BLaER1 (cell line): ENCODE results near the gene PLD1.
A peak's percentile ranks its signal among the peaks of the same experiment; 100 is the strongest.

Experiments used
- H3K27ac ChIP-seq: shearing (Covaris generic); formaldehyde crosslinking; 2 replicates; pipeline ENCODE4 v1.8.1; 2022
- H3K27me3 ChIP-seq: shearing (Covaris generic); formaldehyde crosslinking; 2 replicates; pipeline ENCODE4 v1.8.1; 2022
- H3K36me3 ChIP-seq: shearing (Covaris generic); formaldehyde crosslinking; 2 replicates; pipeline ENCODE4 v1.8.1; 2022
- H3K4me1 ChIP-seq: shearing (Covaris generic); formaldehyde crosslinking; 2 replicates; pipeline ENCODE4 v1.8.1; 2022
- H3K4me2 ChIP-seq: shearing (Covaris generic); formaldehyde crosslinking; 2 replicates; pipeline ENCODE4 v1.8.1; 2022
- H3K4me3 ChIP-seq: shearing (Covaris generic); formaldehyde crosslinking; 2 replicates; pipeline ENCODE4 v1.8.1; 2022
- H3K9ac ChIP-seq: shearing (Covaris generic); formaldehyde crosslinking; 2 replicates; pipeline ENCODE4 v1.8.1; 2022
- H3K9me3 ChIP-seq: shearing (Covaris generic); formaldehyde crosslinking; 2 replicates; pipeline ENCODE4 v1.8.1; 2022
- H4K20me1 ChIP-seq: shearing (Covaris generic); formaldehyde crosslinking; 2 replicates; pipeline ENCODE4 v1.8.1; 2022
- Cebpa-rat ChIP-seq: shearing (Covaris generic); IDR thresholded peaks from 2 replicates; pipeline ENCODE4 v1.8.1; 2022

The PLD1 gene

GRCh38 chr3:171802590-171802956, 7.7 kb downstream of the PLD1 start:
- no peak for TF ChIP-seq Cebpa-rat
- no peaks in the 10 kb centered on the region for H3K36me3 ChIP-seq
- no peak overlapping the region for H3K4me2 ChIP-seq
- no peak overlapping the region for H3K4me3 ChIP-seq
- H4K20me1 ChIP-seq = no peaks in the 10 kb centered on the region
- peaks cover 25% of the 10 kb centered on the region for H3K4me1 ChIP-seq
- no peak overlapping the region for H3K27ac ChIP-seq
- no peaks in the 10 kb centered on the region; the same call in 1 of the 2 replicates for H3K9me3 ChIP-seq
- H3K27me3 ChIP-seq = no peaks in the 10 kb centered on the region
- H3K9ac ChIP-seq = no peak overlapping the region

DNA sequence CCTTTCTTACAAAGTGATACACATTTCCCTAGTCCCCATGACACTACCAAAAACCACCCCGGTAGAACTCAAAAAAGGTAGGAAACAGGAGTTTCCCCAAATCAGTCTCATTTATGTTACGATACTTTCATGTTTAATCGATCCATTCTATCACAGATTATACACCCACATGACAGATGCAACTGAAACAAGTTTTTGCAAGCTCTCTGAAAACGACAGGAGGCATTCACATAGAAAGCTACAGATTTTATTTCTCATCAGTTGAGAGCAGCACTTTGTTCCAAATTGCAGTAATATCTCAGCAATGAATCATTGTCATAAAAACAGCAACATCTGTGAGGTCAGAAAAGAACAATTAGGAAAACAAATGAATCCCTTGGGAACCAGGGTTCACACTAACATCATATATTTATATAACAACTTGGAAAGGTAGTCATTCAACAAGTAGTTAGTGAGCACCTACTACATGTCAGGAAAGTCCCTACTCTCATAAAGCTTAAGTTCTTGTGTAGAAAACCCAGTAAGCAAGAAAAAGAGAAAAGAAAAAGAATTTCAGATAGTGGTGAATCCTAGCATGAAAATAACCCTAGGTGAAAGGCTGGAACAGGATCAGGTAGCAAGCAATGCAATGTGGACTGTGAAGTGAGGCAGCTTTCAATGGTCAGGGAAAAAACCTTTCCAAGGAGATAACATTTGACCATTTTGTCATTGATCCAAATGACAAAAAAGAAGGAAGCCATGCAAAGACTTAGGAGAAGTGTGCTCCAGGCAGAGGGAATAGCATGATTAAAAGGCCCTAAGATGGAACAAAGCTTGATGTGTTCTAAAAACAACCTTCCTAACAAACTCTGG, 8.3 kb downstream of the PLD1 start:
- no peaks in the 10 kb centered on the region for H4K20me1 ChIP-seq
- no peaks in the 10 kb centered on the region; the same call in 1 of the 2 replicates for H3K9me3 ChIP-seq
- H3K4me3 ChIP-seq = no peak overlapping the region
- no peak for TF ChIP-seq Cebpa-rat
- H3K4me2 ChIP-seq = no peak overlapping the region
- H3K4me1 ChIP-seq = peaks cover 31% of the 10 kb centered on the region
- H3K27me3 ChIP-seq = no peaks in the 10 kb centered on the region
- no peak overlapping the region for H3K9ac ChIP-seq
- H3K36me3 ChIP-seq = no peaks in the 10 kb centered on the region
- H3K27ac ChIP-seq = no peak overlapping the region

DNA sequence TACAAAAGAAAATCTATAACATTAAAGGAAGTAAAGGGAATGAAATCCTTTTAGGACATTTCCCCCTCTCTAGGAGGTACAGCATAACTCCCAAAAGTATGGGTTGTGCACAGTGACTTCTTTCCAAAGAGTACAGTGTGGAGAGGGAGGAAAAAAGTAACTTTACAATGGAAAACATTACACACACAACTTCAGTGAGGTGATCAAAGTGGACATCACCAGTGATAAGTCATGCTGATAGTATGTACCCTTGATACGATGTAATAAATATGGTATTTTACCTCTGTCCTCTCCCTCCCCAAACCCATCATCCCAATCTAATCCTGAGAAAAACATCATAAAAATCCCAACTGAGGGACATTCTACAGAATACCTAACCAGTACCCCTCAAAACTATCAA, 10.8 kb downstream of the PLD1 start:
- Histone ChIP-seq H3K27ac (no peak overlapping the region), H4K20me1 (no peaks in the 10 kb centered on the region), H3K4me1 (peaks cover 37% of the 10 kb centered on the region), H3K4me2 (no peak overlapping the region), H3K36me3 (no peaks in the 10 kb centered on the region), H3K27me3 (no peaks in the 10 kb centered on the region), H3K9me3 (no peaks in the 10 kb centered on the region; the same call in 1 of the 2 replicates), H3K9ac (no peak overlapping the region), H3K4me3 (no peak overlapping the region)
- no peak for TF ChIP-seq Cebpa-rat

DNA sequence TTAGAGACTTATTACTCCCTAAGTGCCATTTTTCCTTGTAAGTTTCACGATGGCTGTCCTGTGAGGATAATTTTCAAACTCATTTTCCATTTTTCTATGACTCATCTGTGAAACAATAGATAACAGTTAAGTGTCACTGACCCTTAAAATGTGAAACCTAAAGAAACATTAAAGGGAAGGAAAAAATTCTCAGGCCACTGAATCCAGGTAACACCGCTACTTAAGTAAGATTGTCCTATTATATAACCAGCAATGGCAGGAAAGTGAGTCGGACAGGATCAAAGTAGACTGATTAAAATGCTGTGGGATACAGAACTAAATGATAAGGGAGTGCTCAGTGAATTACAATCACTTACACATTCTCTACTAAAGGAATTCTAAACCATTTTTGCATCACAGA, 12.4 kb downstream of the PLD1 start:
- Histone ChIP-seq H3K4me2 (peak overlapping the region; percentile 53), H3K9ac (no peak overlapping the region), H3K4me1 (peaks cover 38% of the 10 kb centered on the region), H4K20me1 (no peaks in the 10 kb centered on the region), H3K27me3 (no peaks in the 10 kb centered on the region), H3K4me3 (no peak overlapping the region), H3K27ac (no peak overlapping the region), H3K9me3 (no peaks in the 10 kb centered on the region; the same call in 1 of the 2 replicates), H3K36me3 (no peaks in the 10 kb centered on the region)
- TF ChIP-seq Cebpa-rat = no peak

DNA sequence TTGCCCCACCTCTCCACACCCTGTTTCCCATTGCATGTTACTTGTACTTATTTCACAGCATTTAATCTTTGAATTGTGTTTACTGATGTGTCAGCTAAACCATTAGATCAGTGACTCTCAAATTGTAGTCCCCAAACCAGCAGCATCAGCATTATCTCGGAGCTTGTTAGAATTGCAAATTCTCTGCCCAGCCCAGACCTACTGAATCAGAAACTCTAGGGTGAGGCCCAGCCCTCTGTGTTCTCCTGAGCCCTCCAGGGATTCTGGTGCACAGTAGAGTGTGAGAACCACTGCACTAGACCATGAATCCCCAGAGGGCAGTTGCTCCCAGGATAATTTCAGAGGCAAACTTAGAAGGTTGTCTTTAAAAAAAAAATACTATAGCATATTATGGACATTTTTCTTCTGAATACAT, 13.0 kb downstream of the PLD1 start:
- H3K27ac ChIP-seq = no peak overlapping the region
- no peaks in the 10 kb centered on the region; the same call in 1 of the 2 replicates for H3K9me3 ChIP-seq
- H3K36me3 ChIP-seq = no peaks in the 10 kb centered on the region
- TF ChIP-seq Cebpa-rat = no peak
- H4K20me1 ChIP-seq = no peaks in the 10 kb centered on the region
- H3K9ac ChIP-seq = no peak overlapping the region
- H3K4me2 ChIP-seq = peak overlapping the region; percentile 53
- no peak overlapping the region for H3K4me3 ChIP-seq
- H3K4me1 ChIP-seq = peaks cover 39% of the 10 kb centered on the region
- no peaks in the 10 kb centered on the region for H3K27me3 ChIP-seq

GRCh38 chr3:171796625-171797264, 13.5 kb downstream of the PLD1 start:
- Histone ChIP-seq H3K4me3 (no peak overlapping the region), H3K36me3 (no peaks in the 10 kb centered on the region), H3K4me2 (peak overlapping the region; percentile 53)

GRCh38 chr3:171792531-171792930, 17.8 kb downstream of the PLD1 start:
- H3K9me3 ChIP-seq = no peaks in the 10 kb centered on the region
- H3K4me3 ChIP-seq = no peak overlapping the region
- no peaks in the 10 kb centered on the region for H3K36me3 ChIP-seq
- no peak for TF ChIP-seq Cebpa-rat
- H3K27me3 ChIP-seq = no peaks in the 10 kb centered on the region
- H3K9ac ChIP-seq = no peak overlapping the region
- no peaks in the 10 kb centered on the region for H4K20me1 ChIP-seq
- no peak overlapping the region for H3K27ac ChIP-seq
- peaks cover 67% of the 10 kb centered on the region for H3K4me1 ChIP-seq
- H3K4me2 ChIP-seq = no peak overlapping the region

More at GRCh38 chr3:171796625-171797264, 13.5 kb downstream of the PLD1 start:
- no peak overlapping the region for H3K9ac ChIP-seq
- H3K4me1 ChIP-seq = peaks cover 39% of the 10 kb centered on the region
- no peaks in the 10 kb centered on the region; the same call in 1 of the 2 replicates for H3K9me3 ChIP-seq
- no peak overlapping the region for H3K27ac ChIP-seq
- H4K20me1 ChIP-seq = no peaks in the 10 kb centered on the region
- H3K27me3 ChIP-seq = no peaks in the 10 kb centered on the region
- no peak for TF ChIP-seq Cebpa-rat

- H3K4me3 ChIP-seq = no peak overlapping the region
- no peaks in the 10 kb centered on the region for H3K36me3 ChIP-seq
- H3K27ac ChIP-seq = peak overlapping the region; percentile 7; the same call in 1 of the 2 replicates
- H3K27me3 ChIP-seq = no peaks in the 10 kb centered on the region
- H3K4me1 ChIP-seq = peaks cover 64% of the 10 kb centered on the region
- H3K9ac ChIP-seq = no peak overlapping the region
- TF ChIP-seq Cebpa-rat = no peak
- peaks cover 6% of the 10 kb centered on the region for H3K9me3 ChIP-seq
- peak overlapping the region; percentile 80 for H3K4me2 ChIP-seq
- no peaks in the 10 kb centered on the region for H4K20me1 ChIP-seq
These were observed 18.6 kb downstream of the PLD1 start for GRCh38 chr3:171791692-171792076.

GRCh38 chr3:171790898-171791691, 19.2 kb downstream of the PLD1 start:
- Histone ChIP-seq H3K27ac (peak overlapping the region; percentile 7; the same call in 1 of the 2 replicates), H3K9ac (no peak overlapping the region), H3K4me2 (peak overlapping the region; percentile 80), H3K4me1 (peaks cover 61% of the 10 kb centered on the region), H3K9me3 (peaks cover 7% of the 10 kb centered on the region), H3K36me3 (no peaks in the 10 kb centered on the region), H3K4me3 (no peak overlapping the region), H4K20me1 (no peaks in the 10 kb centered on the region), H3K27me3 (no peaks in the 10 kb centered on the region)
- no peak for TF ChIP-seq Cebpa-rat
